HepG2 (cell line): Measurements from ENCODE around the gene ZG16. TPM values are rescaled to one million over a fixed set of nuclear protein-coding genes. Genes with fewer than 3 reads are reported as not detected.

Experiments
- ARHGAP35 ChIP-seq: sonication (generic); formaldehyde crosslinking; IDR thresholded peaks from 2 replicates; pipeline ENCODE4 v1.9.0; 2022; ENCODE audit warnings: mild to moderate bottlenecking, inconsistent platforms, moderate library complexity, missing genetic modification reagents, borderline replicate concordance
- ATF1 ChIP-seq: IDR thresholded peaks from 2 replicates; pipeline ENCODE4 v1.6.1; 2016; ENCODE audit warnings: mild to moderate bottlenecking, control low read depth
- BRD4 ChIP-seq: sonication (generic); formaldehyde crosslinking; IDR thresholded peaks from 2 replicates; pipeline ENCODE4 v1.4.0; 2020; ENCODE audit warnings: missing genetic modification reagents
- GATA4 ChIP-seq: sonication (generic); IDR thresholded peaks from 2 replicates; pipeline ENCODE4 v1.6.1; 2016; ENCODE audit warnings: antibody characterized with exemption, low read depth, borderline replicate concordance
- MAF1 ChIP-seq: sonication (generic); formaldehyde crosslinking; IDR thresholded peaks from 2 replicates; pipeline ENCODE4 v1.5.0; 2020; ENCODE audit warnings: missing genetic modification reagents, borderline replicate concordance
- MAZ ChIP-seq, 2 experiments: sonication (generic) in 1 of 2; formaldehyde crosslinking in 1 of 2; IDR thresholded peaks; 2 replicates each; pipeline versions ENCODE4 v1.5.0 to v1.6.1; 2012 to 2020; ENCODE audit warnings: low read depth in 2 of 2, mild to moderate bottlenecking in 2 of 2, borderline replicate concordance in 1 of 2, improper control_type of control experiment in 1 of 2, low read length in 1 of 2, missing genetic modification reagents in 1 of 2, moderate library complexity in 1 of 2
- POLR2AphosphoS2 ChIP-seq: IDR thresholded peaks from 2 replicates; pipeline ENCODE4 v1.6.1; 2011; ENCODE audit warnings: low read depth, low read length, improper control_type of control experiment
- POLR2AphosphoS5 ChIP-seq: IDR thresholded peaks from 2 replicates; pipeline ENCODE4 v1.6.1; 2012; ENCODE audit warnings: low read depth, low read length
- U2AF2 ChIP-seq: fragments of 200-400 bp; formaldehyde crosslinking; IDR thresholded peaks from 2 replicates; pipeline ENCODE4 v1.6.1; 2017; ENCODE audit warnings: low read depth, mild to moderate bottlenecking, low read length
- ZFP1 ChIP-seq: IDR thresholded peaks from 2 replicates; pipeline ENCODE4 v1.6.1; 2016
- ZNF224 ChIP-seq: sonication (generic); formaldehyde crosslinking; IDR thresholded peaks from 2 replicates; pipeline ENCODE4 v1.5.0; 2020; ENCODE audit warnings: mild to moderate bottlenecking, missing genetic modification reagents
- ZNF264 ChIP-seq: sonication (generic); formaldehyde crosslinking; IDR thresholded peaks from 2 replicates; pipeline ENCODE4 v1.4.0; 2020; ENCODE audit warnings: missing genetic modification reagents
- ZNF607 ChIP-seq: sonication (generic); formaldehyde crosslinking; IDR thresholded peaks from 2 replicates; pipeline ENCODE4 v1.5.1; 2020; ENCODE audit warnings: missing genetic modification reagents, mild to moderate bottlenecking, borderline replicate concordance
- ZNF614 ChIP-seq: IDR thresholded peaks from 2 replicates; pipeline ENCODE4 v1.6.1; 2018; ENCODE audit warnings: missing biosample characterization, missing genetic modification reagents, inconsistent platforms, borderline replicate concordance
- ZNF773 ChIP-seq: sonication (generic); formaldehyde crosslinking; IDR thresholded peaks from 2 replicates; pipeline ENCODE4 v1.4.0; 2020; ENCODE audit warnings: missing genetic modification reagents, borderline replicate concordance
- ZNF790 ChIP-seq: sonication (generic); formaldehyde crosslinking; IDR thresholded peaks from 2 replicates; pipeline ENCODE4 v1.8.0; 2022; ENCODE audit warnings: missing genetic modification reagents, mild to moderate bottlenecking, borderline replicate concordance
- ZSCAN25 ChIP-seq: sonication (generic); formaldehyde crosslinking; IDR thresholded peaks from 2 replicates; pipeline ENCODE4 v1.8.0; 2022; ENCODE audit warnings: mild to moderate bottlenecking, missing genetic modification reagents
- polyA plus RNA-seq, 8 experiments: library from polyadenylated mRNA; depleted of rRNA in 3 of 8; stranded (reverse) in 7 of 8; unstranded in 1 of 8; fragments of >200 nt; fragmentation: Illumina TruSeq in 4 of 8; extraction: Trizol in 4 of 8; gene quantifications; 2 replicates each; pipeline versions ENCODE4 v1.2.1 to v1.2.3, GENCODE V29; 2011 to 2016; ENCODE audit warnings: low read depth in 4 of 8, missing spikeins in 1 of 8, mixed read lengths in 1 of 8; ENCODE audit not compliant: insufficient read depth in 1 of 8
- total RNA-seq, 5 experiments: library from RNA; depleted of rRNA; stranded (reverse); fragments of >200 nt; fragmentation: Illumina TruSeq; extraction: Trizol; gene quantifications; 2 replicates each; pipeline ENCODE4 v1.2.3, GENCODE V29; 2016; ENCODE audit warnings: low read depth in 1 of 5
- TF ChIP-seq, protein P1 (sequence below): sonication (generic); formaldehyde crosslinking; IDR thresholded peaks from 2 replicates; pipeline ENCODE4 v1.9.0; 2021; ENCODE audit warnings: missing genetic modification reagents, mild to moderate bottlenecking, borderline replicate concordance
- TF ChIP-seq, protein P2 (sequence below): IDR thresholded peaks from 2 replicates; pipeline ENCODE4 v1.6.1; 2016; ENCODE audit warnings: low read depth, missing genetic modification reagents, missing compliant biosample characterization
- TF ChIP-seq, protein P3 (sequence below): sonication (generic); formaldehyde crosslinking; IDR thresholded peaks from 2 replicates; pipeline ENCODE4 v1.4.0; 2020; ENCODE audit warnings: mild to moderate bottlenecking, missing genetic modification reagents

The ZG16 gene
- total and polyA plus RNA-seq, 2 of the 13 experiments (the other 11 are each of a cell fraction or from before 2014, with no cell fraction given), result 0.04 to 0.07 TPM

GRCh38 chr16:29806641-29807425 is 28.8 kb downstream of the ZG16 start (continued):
- TF ChIP-seq, protein P1, sequence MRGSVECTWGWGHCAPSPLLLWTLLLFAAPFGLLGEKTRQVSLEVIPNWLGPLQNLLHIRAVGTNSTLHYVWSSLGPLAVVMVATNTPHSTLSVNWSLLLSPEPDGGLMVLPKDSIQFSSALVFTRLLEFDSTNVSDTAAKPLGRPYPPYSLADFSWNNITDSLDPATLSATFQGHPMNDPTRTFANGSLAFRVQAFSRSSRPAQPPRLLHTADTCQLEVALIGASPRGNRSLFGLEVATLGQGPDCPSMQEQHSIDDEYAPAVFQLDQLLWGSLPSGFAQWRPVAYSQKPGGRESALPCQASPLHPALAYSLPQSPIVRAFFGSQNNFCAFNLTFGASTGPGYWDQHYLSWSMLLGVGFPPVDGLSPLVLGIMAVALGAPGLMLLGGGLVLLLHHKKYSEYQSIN (CRISPR knock-in tag), result no peak
- peak; percentile 35; the same call in 1 of the 2 replicates for TF ChIP-seq MAZ (IDR thresholded peaks at IDR 0.05; ENCODE audit: borderline replicate concordance, low read depth, low read length)
- TF ChIP-seq MAZ (CRISPR knock-in tag; IDR thresholded peaks at IDR 0.05; ENCODE audit: low read depth), result peak; percentile 41; the same call in 1 of the 2 replicates
- no peak for TF ChIP-seq ARHGAP35 (CRISPR knock-in tag)
- no peak for TF ChIP-seq POLR2AphosphoS2
- TF ChIP-seq ATF1, result no peak
- no peak for TF ChIP-seq ZFP1 (CRISPR knock-in tag)
- TF ChIP-seq ZNF224, result no peak
- TF ChIP-seq POLR2AphosphoS5, result peak; percentile 38; the same call in 1 of the 2 replicates
- TF ChIP-seq GATA4, result no peak
- no peak for TF ChIP-seq ZNF614 (CRISPR knock-in tag)
- TF ChIP-seq U2AF2, result no peak
- TF ChIP-seq ZNF607 (CRISPR knock-in tag), result no peak; the same call in 1 of the 2 replicates
- TF ChIP-seq, protein P2, sequence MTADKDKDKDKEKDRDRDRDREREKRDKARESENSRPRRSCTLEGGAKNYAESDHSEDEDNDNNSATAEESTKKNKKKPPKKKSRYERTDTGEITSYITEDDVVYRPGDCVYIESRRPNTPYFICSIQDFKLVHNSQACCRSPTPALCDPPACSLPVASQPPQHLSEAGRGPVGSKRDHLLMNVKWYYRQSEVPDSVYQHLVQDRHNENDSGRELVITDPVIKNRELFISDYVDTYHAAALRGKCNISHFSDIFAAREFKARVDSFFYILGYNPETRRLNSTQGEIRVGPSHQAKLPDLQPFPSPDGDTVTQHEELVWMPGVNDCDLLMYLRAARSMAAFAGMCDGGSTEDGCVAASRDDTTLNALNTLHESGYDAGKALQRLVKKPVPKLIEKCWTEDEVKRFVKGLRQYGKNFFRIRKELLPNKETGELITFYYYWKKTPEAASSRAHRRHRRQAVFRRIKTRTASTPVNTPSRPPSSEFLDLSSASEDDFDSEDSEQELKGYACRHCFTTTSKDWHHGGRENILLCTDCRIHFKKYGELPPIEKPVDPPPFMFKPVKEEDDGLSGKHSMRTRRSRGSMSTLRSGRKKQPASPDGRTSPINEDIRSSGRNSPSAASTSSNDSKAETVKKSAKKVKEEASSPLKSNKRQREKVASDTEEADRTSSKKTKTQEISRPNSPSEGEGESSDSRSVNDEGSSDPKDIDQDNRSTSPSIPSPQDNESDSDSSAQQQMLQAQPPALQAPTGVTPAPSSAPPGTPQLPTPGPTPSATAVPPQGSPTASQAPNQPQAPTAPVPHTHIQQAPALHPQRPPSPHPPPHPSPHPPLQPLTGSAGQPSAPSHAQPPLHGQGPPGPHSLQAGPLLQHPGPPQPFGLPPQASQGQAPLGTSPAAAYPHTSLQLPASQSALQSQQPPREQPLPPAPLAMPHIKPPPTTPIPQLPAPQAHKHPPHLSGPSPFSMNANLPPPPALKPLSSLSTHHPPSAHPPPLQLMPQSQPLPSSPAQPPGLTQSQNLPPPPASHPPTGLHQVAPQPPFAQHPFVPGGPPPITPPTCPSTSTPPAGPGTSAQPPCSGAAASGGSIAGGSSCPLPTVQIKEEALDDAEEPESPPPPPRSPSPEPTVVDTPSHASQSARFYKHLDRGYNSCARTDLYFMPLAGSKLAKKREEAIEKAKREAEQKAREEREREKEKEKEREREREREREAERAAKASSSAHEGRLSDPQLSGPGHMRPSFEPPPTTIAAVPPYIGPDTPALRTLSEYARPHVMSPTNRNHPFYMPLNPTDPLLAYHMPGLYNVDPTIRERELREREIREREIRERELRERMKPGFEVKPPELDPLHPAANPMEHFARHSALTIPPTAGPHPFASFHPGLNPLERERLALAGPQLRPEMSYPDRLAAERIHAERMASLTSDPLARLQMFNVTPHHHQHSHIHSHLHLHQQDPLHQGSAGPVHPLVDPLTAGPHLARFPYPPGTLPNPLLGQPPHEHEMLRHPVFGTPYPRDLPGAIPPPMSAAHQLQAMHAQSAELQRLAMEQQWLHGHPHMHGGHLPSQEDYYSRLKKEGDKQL (CRISPR knock-in tag), result no peak
- TF ChIP-seq ZNF790 (CRISPR knock-in tag), result 0 out of 2 replicates have a peak, but pooled peaks have one; percentile 29
- TF ChIP-seq, protein P3, sequence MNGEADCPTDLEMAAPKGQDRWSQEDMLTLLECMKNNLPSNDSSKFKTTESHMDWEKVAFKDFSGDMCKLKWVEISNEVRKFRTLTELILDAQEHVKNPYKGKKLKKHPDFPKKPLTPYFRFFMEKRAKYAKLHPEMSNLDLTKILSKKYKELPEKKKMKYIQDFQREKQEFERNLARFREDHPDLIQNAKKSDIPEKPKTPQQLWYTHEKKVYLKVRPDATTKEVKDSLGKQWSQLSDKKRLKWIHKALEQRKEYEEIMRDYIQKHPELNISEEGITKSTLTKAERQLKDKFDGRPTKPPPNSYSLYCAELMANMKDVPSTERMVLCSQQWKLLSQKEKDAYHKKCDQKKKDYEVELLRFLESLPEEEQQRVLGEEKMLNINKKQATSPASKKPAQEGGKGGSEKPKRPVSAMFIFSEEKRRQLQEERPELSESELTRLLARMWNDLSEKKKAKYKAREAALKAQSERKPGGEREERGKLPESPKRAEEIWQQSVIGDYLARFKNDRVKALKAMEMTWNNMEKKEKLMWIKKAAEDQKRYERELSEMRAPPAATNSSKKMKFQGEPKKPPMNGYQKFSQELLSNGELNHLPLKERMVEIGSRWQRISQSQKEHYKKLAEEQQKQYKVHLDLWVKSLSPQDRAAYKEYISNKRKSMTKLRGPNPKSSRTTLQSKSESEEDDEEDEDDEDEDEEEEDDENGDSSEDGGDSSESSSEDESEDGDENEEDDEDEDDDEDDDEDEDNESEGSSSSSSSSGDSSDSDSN (CRISPR knock-in tag), result no peak
- no peak for TF ChIP-seq ZNF773 (CRISPR knock-in tag)
- peak; percentile 63; the same call in 1 of the 2 replicates for TF ChIP-seq BRD4
- no peak for TF ChIP-seq MAF1
- TF ChIP-seq ZSCAN25 (CRISPR knock-in tag), result no peak
- no peak for TF ChIP-seq ZNF264 (CRISPR knock-in tag)
